HEK293 (cell line): Measurements from ENCODE around the gene CDC34.

ENCODE experiments used
- BCL11B ChIP-seq: fragments of 450-650 bp; formaldehyde crosslinking; IDR thresholded peaks from 2 replicates; pipeline ENCODE4 v1.5.1; 2016; ENCODE audit warnings: low read depth, missing biosample characterization, missing genetic modification characterization
- GFI1B ChIP-seq: fragments of 450-650 bp; formaldehyde crosslinking; IDR thresholded peaks from 2 replicates; pipeline ENCODE4 v1.5.1; 2016; ENCODE audit warnings: missing biosample characterization, missing genetic modification characterization
- MZF1 ChIP-seq: fragments of 450-650 bp; formaldehyde crosslinking; IDR thresholded peaks from 2 replicates; pipeline ENCODE4 v1.5.1; 2017; ENCODE audit warnings: missing biosample characterization, missing genetic modification characterization, borderline replicate concordance
- RBAK ChIP-seq: fragments of 450-650 bp; formaldehyde crosslinking; IDR thresholded peaks from 2 replicates; pipeline ENCODE4 v1.5.1; 2016; ENCODE audit warnings: missing biosample characterization, missing genetic modification characterization
- TRIM28 ChIP-seq: IDR thresholded peaks from 2 replicates; pipeline ENCODE4 v1.6.1; 2011; ENCODE audit warnings: low read length, control low read depth, borderline replicate concordance
- ZBTB20 ChIP-seq: fragments of 450-650 bp; formaldehyde crosslinking; IDR thresholded peaks from 2 replicates; pipeline ENCODE4 v1.5.1; 2016; ENCODE audit warnings: missing biosample characterization, missing genetic modification characterization
- ZBTB7A ChIP-seq: fragments of 450-650 bp; formaldehyde crosslinking; IDR thresholded peaks from 2 replicates; pipeline ENCODE4 v1.5.1; 2016; ENCODE audit warnings: low read depth, missing biosample characterization, missing genetic modification characterization
- ZNF132 ChIP-seq: fragments of 450-650 bp; formaldehyde crosslinking; IDR thresholded peaks from 2 replicates; pipeline ENCODE4 v1.5.1; 2017; ENCODE audit warnings: missing biosample characterization, missing genetic modification characterization, borderline replicate concordance
- ZNF175 ChIP-seq: fragments of 450-650 bp; formaldehyde crosslinking; IDR thresholded peaks from 2 replicates; pipeline ENCODE4 v1.5.1; 2016; ENCODE audit warnings: missing biosample characterization, missing genetic modification characterization
- ZNF211 ChIP-seq: fragments of 450-650 bp; formaldehyde crosslinking; IDR thresholded peaks from 2 replicates; pipeline ENCODE4 v1.5.1; 2016; ENCODE audit warnings: low read depth, missing biosample characterization, missing genetic modification characterization
- ZNF274 ChIP-seq, 2 experiments: fragments of 200-500 bp in 1 of 2; fragments of 450-650 bp in 1 of 2; sonication (Bioruptor generic) in 1 of 2; formaldehyde crosslinking in 1 of 2; IDR thresholded peaks; 2 replicates each; pipeline versions ENCODE4 v1.5.1 to v1.6.1; 2014 to 2016; ENCODE audit warnings: borderline replicate concordance in 1 of 2, inconsistent platforms in 1 of 2, low read length in 1 of 2, missing biosample characterization in 1 of 2, missing genetic modification characterization in 1 of 2
- ZNF530 ChIP-seq: fragments of 450-650 bp; formaldehyde crosslinking; IDR thresholded peaks from 2 replicates; pipeline ENCODE4 v1.5.1; 2016; ENCODE audit warnings: low read depth, missing biosample characterization, missing genetic modification characterization
- ZNF560 ChIP-seq: fragments of 450-650 bp; formaldehyde crosslinking; IDR thresholded peaks from 2 replicates; pipeline ENCODE4 v1.5.1; 2017; ENCODE audit warnings: missing biosample characterization, missing genetic modification characterization, borderline replicate concordance
- ZNF571 ChIP-seq: fragments of 450-650 bp; formaldehyde crosslinking; IDR thresholded peaks from 2 replicates; pipeline ENCODE4 v1.5.0; 2017; ENCODE audit warnings: missing biosample characterization, missing genetic modification characterization
- ZNF654 ChIP-seq: fragments of 450-650 bp; formaldehyde crosslinking; IDR thresholded peaks from 2 replicates; pipeline ENCODE4 v1.5.1; 2016; ENCODE audit warnings: low read depth, missing biosample characterization, missing genetic modification characterization
- ZNF658 ChIP-seq: fragments of 450-650 bp; formaldehyde crosslinking; IDR thresholded peaks from 2 replicates; pipeline ENCODE4; 2016; ENCODE audit warnings: missing biosample characterization, missing genetic modification characterization
- ZNF660 ChIP-seq: fragments of 450-650 bp; IDR thresholded peaks from 2 replicates; pipeline ENCODE4 v1.5.1; 2018; ENCODE audit warnings: missing biosample characterization, mild to moderate bottlenecking, missing genetic modification characterization
- ZNF76 ChIP-seq: fragments of 450-650 bp; formaldehyde crosslinking; IDR thresholded peaks from 2 replicates; pipeline ENCODE4; 2016; ENCODE audit warnings: low read depth, missing biosample characterization, missing genetic modification characterization, borderline replicate concordance
- ZNF768 ChIP-seq: fragments of 450-650 bp; formaldehyde crosslinking; IDR thresholded peaks from 2 replicates; pipeline ENCODE4 v1.5.1; 2018; ENCODE audit warnings: missing biosample characterization, mild to moderate bottlenecking, missing genetic modification characterization
- ZNF792 ChIP-seq: fragments of 450-650 bp; formaldehyde crosslinking; IDR thresholded peaks from 2 replicates; pipeline ENCODE4 v1.5.1; 2016; ENCODE audit warnings: missing biosample characterization, missing genetic modification characterization
- ZNF830 ChIP-seq: fragments of 450-650 bp; IDR thresholded peaks from 2 replicates; pipeline ENCODE4 v1.5.0; 2018; ENCODE audit warnings: missing biosample characterization, missing genetic modification characterization, low read depth, mild to moderate bottlenecking, moderate library complexity
- ZSCAN16 ChIP-seq: fragments of 450-650 bp; formaldehyde crosslinking; IDR thresholded peaks from 2 replicates; pipeline ENCODE4 v1.5.1; 2016; ENCODE audit warnings: missing biosample characterization, missing genetic modification characterization
- TF ChIP-seq, protein P1 (sequence below): fragments of 450-650 bp; formaldehyde crosslinking; IDR thresholded peaks from 2 replicates; pipeline ENCODE4 v1.5.1; 2017; ENCODE audit warnings: missing biosample characterization, missing genetic modification characterization
- TF ChIP-seq, protein P2 (sequence below): fragments of 450-650 bp; formaldehyde crosslinking; IDR thresholded peaks from 2 replicates; pipeline ENCODE4 v1.5.1; 2016; ENCODE audit warnings: missing biosample characterization, missing genetic modification characterization
- TF ChIP-seq, protein P3 (sequence below): fragments of 450-650 bp; formaldehyde crosslinking; IDR thresholded peaks from 2 replicates; pipeline ENCODE4 v1.5.1; 2017; ENCODE audit warnings: missing biosample characterization, mild to moderate bottlenecking, missing genetic modification characterization, moderate library complexity
- TF ChIP-seq, protein P4 (sequence below): fragments of 450-650 bp; formaldehyde crosslinking; IDR thresholded peaks from 2 replicates; pipeline ENCODE4 v1.5.1; 2016; ENCODE audit warnings: missing biosample characterization, missing genetic modification characterization
- TF ChIP-seq, protein P5 (sequence below): fragments of 450-650 bp; formaldehyde crosslinking; IDR thresholded peaks from 2 replicates; pipeline ENCODE4 v1.5.1; 2017; ENCODE audit warnings: missing biosample characterization, missing genetic modification characterization
- TF ChIP-seq, protein P6 (sequence below): fragments of 450-650 bp; formaldehyde crosslinking; conservative IDR thresholded peaks from 2 replicates; pipeline ENCODE4 v1.5.1; 2016; ENCODE audit warnings: low read depth, missing biosample characterization, missing genetic modification characterization

Gene CDC34

DNA sequence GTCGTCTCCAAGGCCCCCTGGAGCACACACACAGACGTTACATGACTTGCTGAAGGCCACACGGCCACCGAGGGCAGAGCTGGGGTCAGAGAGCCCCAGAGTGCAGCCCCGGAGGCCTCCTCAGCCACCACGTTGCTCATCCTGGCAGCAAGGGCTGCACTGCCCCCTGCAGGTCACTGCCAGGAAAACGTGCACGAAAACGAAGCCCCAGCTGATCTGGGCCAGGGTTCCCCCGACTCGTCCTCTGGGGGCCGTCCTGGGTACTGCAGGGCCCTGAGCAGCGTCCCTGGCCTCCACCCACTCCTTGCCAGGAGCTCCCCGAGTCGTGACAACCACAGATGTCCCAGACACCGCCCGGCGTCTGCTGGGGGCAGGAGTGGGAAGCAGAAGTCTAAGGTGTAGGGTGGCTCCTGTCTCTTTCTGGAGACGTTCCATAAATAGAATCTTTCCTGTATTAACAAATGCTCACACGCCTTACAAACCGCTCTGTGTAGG, 20.9 kb upstream of the CDC34 start (continued):
- TF ChIP-seq, protein P1, sequence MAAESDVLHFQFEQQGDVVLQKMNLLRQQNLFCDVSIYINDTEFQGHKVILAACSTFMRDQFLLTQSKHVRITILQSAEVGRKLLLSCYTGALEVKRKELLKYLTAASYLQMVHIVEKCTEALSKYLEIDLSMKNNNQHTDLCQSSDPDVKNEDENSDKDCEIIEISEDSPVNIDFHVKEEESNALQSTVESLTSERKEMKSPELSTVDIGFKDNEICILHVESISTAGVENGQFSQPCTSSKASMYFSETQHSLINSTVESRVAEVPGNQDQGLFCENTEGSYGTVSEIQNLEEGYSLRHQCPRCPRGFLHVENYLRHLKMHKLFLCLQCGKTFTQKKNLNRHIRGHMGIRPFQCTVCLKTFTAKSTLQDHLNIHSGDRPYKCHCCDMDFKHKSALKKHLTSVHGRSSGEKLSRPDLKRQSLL (tag by site-specific recombination), result no peak
- TF ChIP-seq ZNF530 (tag by site-specific recombination) (no peak), ZNF660 (peak; percentile 62; the same call in 1 of the 2 replicates), ZNF560 (tag by site-specific recombination) (no peak), ZNF658 (tag by site-specific recombination) (no peak), ZNF175 (tag by site-specific recombination) (no peak), ZNF792 (tag by site-specific recombination) (no peak), ZNF830 (tag by site-specific recombination) (no peak), ZNF132 (tag by site-specific recombination) (no peak), ZBTB20 (peak; percentile 76), MZF1 (no peak), ZNF274 (IDR thresholded peaks at IDR 0.05; ENCODE audit: low read length) (no peak), ZNF274 (tag by site-specific recombination; IDR thresholded peaks at IDR 0.05; ENCODE audit: borderline replicate concordance) (no peak), GFI1B (tag by site-specific recombination) (no peak), RBAK (tag by site-specific recombination) (no peak), ZNF768 (tag by site-specific recombination) (no peak), ZNF654 (peak; percentile 45), TRIM28 (no peak), ZNF76 (tag by site-specific recombination) (peak; percentile 41; the same call in 1 of the 2 replicates), BCL11B (no peak), ZBTB7A (tag by site-specific recombination) (no peak), ZSCAN16 (tag by site-specific recombination) (no peak), ZNF571 (tag by site-specific recombination) (no peak), ZNF211 (tag by site-specific recombination) (no peak)
- TF ChIP-seq, protein P2, sequence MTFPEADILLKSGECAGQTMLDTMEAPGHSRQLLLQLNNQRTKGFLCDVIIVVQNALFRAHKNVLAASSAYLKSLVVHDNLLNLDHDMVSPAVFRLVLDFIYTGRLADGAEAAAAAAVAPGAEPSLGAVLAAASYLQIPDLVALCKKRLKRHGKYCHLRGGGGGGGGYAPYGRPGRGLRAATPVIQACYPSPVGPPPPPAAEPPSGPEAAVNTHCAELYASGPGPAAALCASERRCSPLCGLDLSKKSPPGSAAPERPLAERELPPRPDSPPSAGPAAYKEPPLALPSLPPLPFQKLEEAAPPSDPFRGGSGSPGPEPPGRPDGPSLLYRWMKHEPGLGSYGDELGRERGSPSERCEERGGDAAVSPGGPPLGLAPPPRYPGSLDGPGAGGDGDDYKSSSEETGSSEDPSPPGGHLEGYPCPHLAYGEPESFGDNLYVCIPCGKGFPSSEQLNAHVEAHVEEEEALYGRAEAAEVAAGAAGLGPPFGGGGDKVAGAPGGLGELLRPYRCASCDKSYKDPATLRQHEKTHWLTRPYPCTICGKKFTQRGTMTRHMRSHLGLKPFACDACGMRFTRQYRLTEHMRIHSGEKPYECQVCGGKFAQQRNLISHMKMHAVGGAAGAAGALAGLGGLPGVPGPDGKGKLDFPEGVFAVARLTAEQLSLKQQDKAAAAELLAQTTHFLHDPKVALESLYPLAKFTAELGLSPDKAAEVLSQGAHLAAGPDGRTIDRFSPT, result no peak
- TF ChIP-seq, protein P3, sequence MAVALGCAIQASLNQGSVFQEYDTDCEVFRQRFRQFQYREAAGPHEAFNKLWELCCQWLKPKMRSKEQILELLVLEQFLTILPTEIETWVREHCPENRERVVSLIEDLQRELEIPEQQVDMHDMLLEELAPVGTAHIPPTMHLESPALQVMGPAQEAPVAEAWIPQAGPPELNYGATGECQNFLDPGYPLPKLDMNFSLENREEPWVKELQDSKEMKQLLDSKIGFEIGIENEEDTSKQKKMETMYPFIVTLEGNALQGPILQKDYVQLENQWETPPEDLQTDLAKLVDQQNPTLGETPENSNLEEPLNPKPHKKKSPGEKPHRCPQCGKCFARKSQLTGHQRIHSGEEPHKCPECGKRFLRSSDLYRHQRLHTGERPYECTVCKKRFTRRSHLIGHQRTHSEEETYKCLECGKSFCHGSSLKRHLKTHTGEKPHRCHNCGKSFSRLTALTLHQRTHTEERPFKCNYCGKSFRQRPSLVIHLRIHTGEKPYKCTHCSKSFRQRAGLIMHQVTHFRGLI (tag by site-specific recombination), result no peak
- TF ChIP-seq, protein P4, sequence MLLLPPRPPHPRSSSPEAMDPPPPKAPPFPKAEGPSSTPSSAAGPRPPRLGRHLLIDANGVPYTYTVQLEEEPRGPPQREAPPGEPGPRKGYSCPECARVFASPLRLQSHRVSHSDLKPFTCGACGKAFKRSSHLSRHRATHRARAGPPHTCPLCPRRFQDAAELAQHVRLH (tag by site-specific recombination), result no peak
- TF ChIP-seq, protein P5, sequence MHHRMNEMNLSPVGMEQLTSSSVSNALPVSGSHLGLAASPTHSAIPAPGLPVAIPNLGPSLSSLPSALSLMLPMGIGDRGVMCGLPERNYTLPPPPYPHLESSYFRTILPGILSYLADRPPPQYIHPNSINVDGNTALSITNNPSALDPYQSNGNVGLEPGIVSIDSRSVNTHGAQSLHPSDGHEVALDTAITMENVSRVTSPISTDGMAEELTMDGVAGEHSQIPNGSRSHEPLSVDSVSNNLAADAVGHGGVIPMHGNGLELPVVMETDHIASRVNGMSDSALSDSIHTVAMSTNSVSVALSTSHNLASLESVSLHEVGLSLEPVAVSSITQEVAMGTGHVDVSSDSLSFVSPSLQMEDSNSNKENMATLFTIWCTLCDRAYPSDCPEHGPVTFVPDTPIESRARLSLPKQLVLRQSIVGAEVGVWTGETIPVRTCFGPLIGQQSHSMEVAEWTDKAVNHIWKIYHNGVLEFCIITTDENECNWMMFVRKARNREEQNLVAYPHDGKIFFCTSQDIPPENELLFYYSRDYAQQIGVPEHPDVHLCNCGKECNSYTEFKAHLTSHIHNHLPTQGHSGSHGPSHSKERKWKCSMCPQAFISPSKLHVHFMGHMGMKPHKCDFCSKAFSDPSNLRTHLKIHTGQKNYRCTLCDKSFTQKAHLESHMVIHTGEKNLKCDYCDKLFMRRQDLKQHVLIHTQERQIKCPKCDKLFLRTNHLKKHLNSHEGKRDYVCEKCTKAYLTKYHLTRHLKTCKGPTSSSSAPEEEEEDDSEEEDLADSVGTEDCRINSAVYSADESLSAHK (tag by site-specific recombination), result 0 out of 2 replicates have a peak, but pooled peaks have one; percentile 12
- TF ChIP-seq, protein P6, sequence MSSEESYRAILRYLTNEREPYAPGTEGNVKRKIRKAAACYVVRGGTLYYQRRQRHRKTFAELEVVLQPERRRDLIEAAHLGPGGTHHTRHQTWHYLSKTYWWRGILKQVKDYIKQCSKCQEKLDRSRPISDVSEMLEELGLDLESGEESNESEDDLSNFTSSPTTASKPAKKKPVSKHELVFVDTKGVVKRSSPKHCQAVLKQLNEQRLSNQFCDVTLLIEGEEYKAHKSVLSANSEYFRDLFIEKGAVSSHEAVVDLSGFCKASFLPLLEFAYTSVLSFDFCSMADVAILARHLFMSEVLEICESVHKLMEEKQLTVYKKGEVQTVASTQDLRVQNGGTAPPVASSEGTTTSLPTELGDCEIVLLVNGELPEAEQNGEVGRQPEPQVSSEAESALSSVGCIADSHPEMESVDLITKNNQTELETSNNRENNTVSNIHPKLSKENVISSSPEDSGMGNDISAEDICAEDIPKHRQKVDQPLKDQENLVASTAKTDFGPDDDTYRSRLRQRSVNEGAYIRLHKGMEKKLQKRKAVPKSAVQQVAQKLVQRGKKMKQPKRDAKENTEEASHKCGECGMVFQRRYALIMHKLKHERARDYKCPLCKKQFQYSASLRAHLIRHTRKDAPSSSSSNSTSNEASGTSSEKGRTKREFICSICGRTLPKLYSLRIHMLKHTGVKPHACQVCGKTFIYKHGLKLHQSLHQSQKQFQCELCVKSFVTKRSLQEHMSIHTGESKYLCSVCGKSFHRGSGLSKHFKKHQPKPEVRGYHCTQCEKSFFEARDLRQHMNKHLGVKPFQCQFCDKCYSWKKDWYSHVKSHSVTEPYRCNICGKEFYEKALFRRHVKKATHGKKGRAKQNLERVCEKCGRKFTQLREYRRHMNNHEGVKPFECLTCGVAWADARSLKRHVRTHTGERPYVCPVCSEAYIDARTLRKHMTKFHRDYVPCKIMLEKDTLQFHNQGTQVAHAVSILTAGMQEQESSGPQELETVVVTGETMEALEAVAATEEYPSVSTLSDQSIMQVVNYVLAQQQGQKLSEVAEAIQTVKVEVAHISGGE, result no peak
